ENCODE measurements around the gene NR5A1. TPM values are rescaled to one million over a fixed set of nuclear protein-coding genes. Genes with fewer than 3 reads are reported as not detected.

The NR5A1 gene
- total RNA-seq, 4 donors from 2014 or later, result not detected

GRCh38 chr9:124507880-124508423, 753 bp upstream of the NR5A1 start:
- intact Hi-C loops (cut with DNase I), result no loop called here
- H3K4me3 ChIP-seq, result no peak overlapping the region
- 91% methylated on average over 8 to 10 of the region's 11 CpGs for WGBS, 2 donors
- TF ChIP-seq POLR2A (IDR thresholded peaks at IDR 0.05) (no peak), CTCF (IDR thresholded peaks at IDR 0.05) (no peak)
- peaks cover 16 to 54% (median 20%) of the 10 kb centered on the region in 4 donors for H3K27me3 ChIP-seq
- H3K4me1 ChIP-seq, result peaks cover 9 to 24% (median 16%) of the 10 kb centered on the region in 3 donors
- H3K9me3 ChIP-seq, result no peaks in the 10 kb centered on the region
- no peaks in the 10 kb centered on the region for H3K36me3 ChIP-seq
- DNase-seq, result no peak
- no peak overlapping the region for H3K27ac ChIP-seq

GRCh38 chr9:124506433-124506832, 766 bp downstream of the NR5A1 start:
- intact Hi-C loops (cut with DNase I), result no loop called here
- WGBS, 2 donors, result no CpG with 5 or more reads among the region's 8 CpGs

GRCh38 chr9:124505901-124506346, 1.3 kb downstream of the NR5A1 start:
- 61 to 80% methylated on average over 1 to 4 of the region's 19 CpGs for WGBS, 2 donors
- Histone ChIP-seq H3K4me3 (no peak overlapping the region), H3K27ac (no peak overlapping the region), H3K9me3 (no peaks in the 10 kb centered on the region), H3K4me1 (peaks cover 9 to 29% (median 16%) of the 10 kb centered on the region in 3 donors), H3K36me3 (no peaks in the 10 kb centered on the region), H3K27me3 (peaks cover 22 to 66% (median 30%) of the 10 kb centered on the region in 4 donors)
- DNase-seq, result no peak
- intact Hi-C loops (cut with DNase I), result no loop called here
- TF ChIP-seq CTCF (IDR thresholded peaks at IDR 0.05) (no peak), POLR2A (IDR thresholded peaks at IDR 0.05) (no peak)

More at GRCh38 chr9:124506433-124506832, 766 bp downstream of the NR5A1 start:
- TF ChIP-seq POLR2A (IDR thresholded peaks at IDR 0.05) (no peak), CTCF (IDR thresholded peaks at IDR 0.05) (no peak)
- Histone ChIP-seq H3K9me3 (no peaks in the 10 kb centered on the region), H3K27ac (no peak overlapping the region), H3K4me1 (peaks cover 9 to 29% (median 16%) of the 10 kb centered on the region in 3 donors), H3K4me3 (no peak overlapping the region), H3K27me3 (peaks cover 22 to 61% (median 28%) of the 10 kb centered on the region in 4 donors), H3K36me3 (no peaks in the 10 kb centered on the region)
- DNase-seq, result no peak

- H3K4me3 ChIP-seq, result peak overlapping the region in 2 of 4 donors; percentile 40 to 57
- peaks cover 9 to 29% (median 16%) of the 10 kb centered on the region in 3 donors for H3K4me1 ChIP-seq
- H3K9me3 ChIP-seq, result no peaks in the 10 kb centered on the region
- H3K27me3 ChIP-seq, result peaks cover 22 to 73% (median 30%) of the 10 kb centered on the region in 4 donors
- intact Hi-C loops (cut with DNase I), result no loop called here
- no peaks in the 10 kb centered on the region for H3K36me3 ChIP-seq
- DNase-seq, result no peak
- 28% methylated on average over 15 of the region's 69 CpGs; no CpG with 5 or more reads in 1 of the 2 donors for WGBS, 2 donors
- no peak overlapping the region for H3K27ac ChIP-seq
- TF ChIP-seq CTCF (IDR thresholded peaks at IDR 0.05), result no peak
- TF ChIP-seq POLR2A (IDR thresholded peaks at IDR 0.05), result no peak
Observed at GRCh38 chr9:124505006-124505900, 1.9 kb downstream of the NR5A1 start.

DNA sequence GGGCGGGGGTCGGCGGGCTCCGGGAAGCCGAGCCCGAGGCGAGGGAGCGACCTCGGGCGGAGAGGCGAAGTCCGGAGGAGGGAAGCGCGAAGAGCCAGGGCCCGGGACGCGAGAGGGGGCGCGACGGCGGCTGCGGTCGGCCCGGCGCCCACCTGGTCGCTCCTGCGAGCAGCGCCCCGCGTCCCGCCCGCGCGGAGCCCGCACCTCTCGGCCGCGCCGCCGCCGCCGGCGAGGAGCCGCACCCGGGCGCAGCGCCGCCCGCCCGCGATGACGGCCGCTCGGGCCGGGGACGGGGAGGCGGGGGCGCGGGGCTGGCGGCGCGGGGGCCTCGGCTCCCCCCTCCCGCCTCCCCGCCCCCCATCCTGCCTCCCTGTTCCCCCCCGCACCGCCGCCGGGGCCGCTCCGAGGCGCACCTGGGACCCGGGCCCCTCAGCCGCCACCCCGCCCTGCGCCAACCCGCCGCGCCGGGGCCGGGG, 2.6 kb downstream of the NR5A1 start:
- Histone ChIP-seq H3K9me3 (no peaks in the 10 kb centered on the region), H3K27me3 (peaks cover 22 to 80% (median 30%) of the 10 kb centered on the region in 4 donors), H3K4me1 (peaks cover 9 to 29% (median 16%) of the 10 kb centered on the region in 3 donors), H3K36me3 (no peaks in the 10 kb centered on the region), H3K4me3 (peak overlapping the region; percentile 3 to 57 (median 26)), H3K27ac (no peak overlapping the region)
- intact Hi-C loops (cut with DNase I), result no loop called here
- WGBS, 2 donors, result no CpG with 5 or more reads among the region's 81 CpGs
- no peak for TF ChIP-seq CTCF (IDR thresholded peaks at IDR 0.05)
- TF ChIP-seq POLR2A (IDR thresholded peaks at IDR 0.05), result no peak
- no peak for DNase-seq
